Hepatocyte (in vitro differentiated cells): Measurements from ENCODE around the gene VSTM2A. TPM values are rescaled to one million over a fixed set of nuclear protein-coding genes. Genes with fewer than 3 reads are reported as not detected.

Source experiments
- DNase-seq: peaks from one replicate; pipeline ENCODE4 v3.0.0-alpha.2; 2016; ENCODE audit warnings: low spot score
- H2AFZ ChIP-seq: fragments of 200-600 bp; sonication (generic); 2 replicates; pipeline ENCODE4 v1.6.0; 2016; ENCODE audit warnings: antibody characterized with exemption, mild to moderate bottlenecking
- H3K27ac ChIP-seq: fragments of 200-600 bp; sonication (generic); 2 replicates; pipeline ENCODE4 v1.5.1; 2016; ENCODE audit warnings: mild to moderate bottlenecking
- H3K27me3 ChIP-seq: fragments of 200-600 bp; sonication (generic); 2 replicates; pipeline ENCODE4 v1.6.1; 2016
- H3K36me3 ChIP-seq: fragments of 200-600 bp; sonication (generic); replicated peaks from 2 replicates; pipeline ENCODE4 v1.5.1; 2016; ENCODE audit warnings: low read depth; ENCODE audit not compliant: insufficient read depth
- H3K4me1 ChIP-seq: fragments of 200-600 bp; sonication (generic); 2 replicates; pipeline ENCODE4 v1.5.1; 2016; ENCODE audit warnings: mild to moderate bottlenecking, moderate library complexity; ENCODE audit not compliant: insufficient read depth
- H3K4me2 ChIP-seq: fragments of 200-600 bp; sonication (generic); 2 replicates; pipeline ENCODE4 v1.6.0; 2016
- H3K4me3 ChIP-seq: fragments of 200-600 bp; sonication (generic); 2 replicates; pipeline ENCODE4 v1.5.1; 2016; ENCODE audit warnings: mild to moderate bottlenecking
- H3K79me2 ChIP-seq: fragments of 200-600 bp; sonication (generic); 2 replicates; pipeline ENCODE4 v1.6.0; 2017; ENCODE audit warnings: mild to moderate bottlenecking
- H3K9me2 ChIP-seq: fragments of 200-600 bp; sonication (generic); replicated peaks from 2 replicates; pipeline ENCODE4 v1.6.0; 2017; ENCODE audit warnings: mild to moderate bottlenecking; ENCODE audit not compliant: insufficient read depth
- H3K9me3 ChIP-seq: fragments of 200-600 bp; sonication (generic); 2 replicates; pipeline ENCODE4 v1.5.1; 2016; ENCODE audit warnings: low read depth, mild to moderate bottlenecking
- H4K20me1 ChIP-seq: fragments of 200-600 bp; sonication (generic); 2 replicates; pipeline ENCODE4 v1.6.0; 2016; ENCODE audit warnings: mild to moderate bottlenecking; ENCODE audit not compliant: insufficient read depth, poor library complexity, severe bottlenecking
- CTCF ChIP-seq: fragments of 200-600 bp; sonication (generic); IDR thresholded peaks from 2 replicates; pipeline ENCODE4 v1.5.1; 2016; ENCODE audit warnings: antibody characterized with exemption, mild to moderate bottlenecking; ENCODE audit not compliant: poor library complexity
- EZH2 ChIP-seq: fragments of 200-600 bp; sonication (generic); IDR thresholded peaks from 2 replicates; pipeline ENCODE4 v1.6.1; 2016; ENCODE audit warnings: antibody characterized with exemption, mild to moderate bottlenecking, borderline replicate concordance
- EZH2phosphoT487 ChIP-seq: fragments of 200-600 bp; sonication (generic); IDR thresholded peaks from one replicate; pipeline ENCODE4 v1.6.1; 2018; ENCODE audit warnings: antibody characterized with exemption, mild to moderate bottlenecking, low read depth, moderate library complexity; ENCODE audit not compliant: unreplicated experiment, severe bottlenecking
- WGBS: methylation state at CpG from one replicate; pipeline ENCODE4 v1.1.6; 2016; ENCODE audit warnings: low lambda C conversion rate; ENCODE audit errors: missing lambda C conversion rate; 5-methylcytosine and 5-hydroxymethylcytosine counted together
- polyA plus RNA-seq: library from polyadenylated mRNA; unstranded; fragments of >200 nt; fragmentation: Nextera tagmentation; extraction: Ambion mirVana; gene quantifications from 2 replicates; pipeline ENCODE4 v1.2.1, GENCODE V29; 2016
- total RNA-seq: library from RNA; depleted of rRNA; stranded (reverse); fragments of >200 nt; gene quantifications from 2 replicates; pipeline ENCODE4 v1.2.3, GENCODE V29; 2014

The VSTM2A gene
- total and polyA plus RNA-seq, 2 experiments from 2014 or later: not detected

- Histone ChIP-seq H3K9me3 (no peaks in the 10 kb centered on the region), H3K4me3 (no peak overlapping the region), H3K9me2 (no peaks in the 10 kb centered on the region), H3K4me2 (no peak overlapping the region), H4K20me1 (no peaks in the 10 kb centered on the region), H3K27ac (no peak overlapping the region), H3K79me2 (no peaks in the 10 kb centered on the region), H3K4me1 (no peaks in the 10 kb centered on the region), H2AFZ (no peak overlapping the region), H3K27me3 (peaks cover 31% of the 10 kb centered on the region), H3K36me3 (no peaks in the 10 kb centered on the region)
- no peak for DNase-seq
- TF ChIP-seq CTCF: no peak
- TF ChIP-seq EZH2phosphoT487: no peak
- no peak for TF ChIP-seq EZH2
- 81% methylated on average over 3 of the region's 3 CpGs for WGBS
These were observed 8.3 kb downstream of the VSTM2A start for GRCh38 chr7:54550471-54550870.

- no peak overlapping the region for H3K4me2 ChIP-seq
- no peaks in the 10 kb centered on the region for H3K9me3 ChIP-seq
- no peak overlapping the region for H2AFZ ChIP-seq
- 33% methylated on average over 1 of the region's 1 CpG for WGBS
- no peaks in the 10 kb centered on the region for H3K4me1 ChIP-seq
- no peak for TF ChIP-seq EZH2
- TF ChIP-seq CTCF: no peak
- TF ChIP-seq EZH2phosphoT487: no peak
- H3K79me2 ChIP-seq: no peaks in the 10 kb centered on the region
- no peak for DNase-seq
- H3K4me3 ChIP-seq: no peak overlapping the region
- H4K20me1 ChIP-seq: no peaks in the 10 kb centered on the region
- no peak overlapping the region for H3K27ac ChIP-seq
- no peaks in the 10 kb centered on the region for H3K27me3 ChIP-seq
- H3K9me2 ChIP-seq: no peaks in the 10 kb centered on the region
- H3K36me3 ChIP-seq: no peaks in the 10 kb centered on the region
These were observed 13.9 kb downstream of the VSTM2A start for GRCh38 chr7:54556121-54556520.

GRCh38 chr7:54559401-54559800 is 17.2 kb downstream of the VSTM2A start:
- TF ChIP-seq CTCF (no peak), EZH2phosphoT487 (no peak), EZH2 (no peak)
- Histone ChIP-seq H3K36me3 (no peaks in the 10 kb centered on the region), H2AFZ (no peak overlapping the region), H3K4me2 (no peak overlapping the region), H3K9me2 (no peaks in the 10 kb centered on the region), H4K20me1 (no peaks in the 10 kb centered on the region), H3K4me1 (no peaks in the 10 kb centered on the region), H3K79me2 (no peaks in the 10 kb centered on the region), H3K4me3 (no peak overlapping the region), H3K9me3 (no peaks in the 10 kb centered on the region), H3K27ac (no peak overlapping the region), H3K27me3 (no peaks in the 10 kb centered on the region)
- 70% methylated on average over 1 of the region's 1 CpG for WGBS
- DNase-seq: no peak

- Histone ChIP-seq H3K36me3 (no peaks in the 10 kb centered on the region), H3K4me2 (no peak overlapping the region)
- 80% methylated on average over 2 of the region's 2 CpGs for WGBS
These were observed 18.0 kb downstream of the VSTM2A start for GRCh38 chr7:54560198-54560597.

More at GRCh38 chr7:54560198-54560597, 18.0 kb downstream of the VSTM2A start:
- DNase-seq: no peak
- Histone ChIP-seq H3K4me1 (no peaks in the 10 kb centered on the region), H3K79me2 (no peaks in the 10 kb centered on the region), H3K9me2 (no peaks in the 10 kb centered on the region), H3K27me3 (no peaks in the 10 kb centered on the region), H3K4me3 (no peak overlapping the region), H2AFZ (no peak overlapping the region), H4K20me1 (no peaks in the 10 kb centered on the region), H3K27ac (no peak overlapping the region), H3K9me3 (no peaks in the 10 kb centered on the region)
- TF ChIP-seq EZH2phosphoT487 (no peak), CTCF (no peak), EZH2 (no peak)
